ENCODE measurements around the gene GNAT3.

The GNAT3 gene

DNA sequence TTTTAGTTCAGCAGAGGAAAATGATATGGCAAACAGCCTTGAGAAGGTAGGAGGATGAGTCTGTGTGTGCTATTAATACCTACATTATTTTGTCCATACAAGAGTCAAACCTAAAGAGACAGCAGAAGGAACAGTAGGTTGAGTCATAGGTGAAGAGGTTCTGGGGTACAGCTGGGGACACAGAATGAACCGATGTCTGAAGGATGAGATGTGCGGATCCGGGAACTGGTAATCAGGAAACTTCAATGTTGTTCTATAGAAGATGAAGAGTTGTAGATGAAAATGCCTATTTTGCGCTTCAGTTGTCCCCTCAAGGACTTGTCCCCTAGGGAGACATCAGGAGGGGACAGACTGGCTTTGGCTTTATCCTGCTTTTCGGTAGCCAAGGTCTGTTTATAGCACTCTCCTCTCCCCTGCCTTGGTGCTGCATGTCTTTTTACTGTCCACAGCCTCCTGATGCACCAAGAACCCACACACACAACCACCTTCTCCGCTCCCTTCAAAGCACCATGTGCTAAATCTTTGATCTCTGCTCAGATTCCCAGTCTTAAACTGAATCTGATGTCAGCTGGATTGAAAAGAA lies 94.6 kb downstream of the GNAT3 start:
- DNase-seq (ENCODE audit: low read depth), result no peak

DNA sequence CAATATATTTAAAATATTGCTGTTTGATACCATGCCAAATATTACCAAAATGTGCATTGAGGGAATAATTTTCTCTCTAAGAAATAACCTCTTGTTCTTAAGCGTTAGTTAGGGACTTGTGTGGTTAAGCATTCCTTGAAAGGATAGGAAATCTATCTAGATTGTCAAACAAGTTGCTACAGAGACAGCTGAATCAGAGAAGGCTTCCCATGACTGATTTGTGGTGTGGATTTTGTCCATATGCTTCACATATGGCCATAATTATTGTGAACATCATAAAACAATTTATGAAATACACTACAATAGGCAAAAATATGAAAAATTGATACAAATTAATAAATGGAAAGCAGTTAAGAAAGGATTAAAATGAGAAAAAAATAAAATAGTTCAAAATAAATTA lies 96.3 kb downstream of the GNAT3 start:
- no peak for DNase-seq (ENCODE audit: low read depth)

DNA sequence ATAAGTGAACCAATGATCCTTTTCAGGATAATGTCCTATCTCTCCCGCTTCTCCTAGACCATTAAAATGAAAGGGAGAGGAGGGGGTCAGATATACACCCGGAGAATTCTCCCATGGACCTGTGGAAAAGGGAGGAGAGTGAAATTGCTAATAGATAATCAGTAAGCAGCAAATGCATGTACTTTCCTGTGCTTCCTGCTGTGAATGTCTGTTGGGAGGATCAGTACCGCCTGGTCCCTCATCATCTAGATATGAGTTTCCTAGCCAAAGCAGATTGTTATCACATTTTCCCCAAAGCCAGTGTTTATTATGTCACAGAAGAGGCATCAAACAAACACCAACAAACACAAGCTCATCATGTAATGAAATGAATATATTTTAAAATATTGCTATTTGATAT lies 96.8 kb downstream of the GNAT3 start:
- DNase-seq (ENCODE audit: low read depth), result no peak

DNA sequence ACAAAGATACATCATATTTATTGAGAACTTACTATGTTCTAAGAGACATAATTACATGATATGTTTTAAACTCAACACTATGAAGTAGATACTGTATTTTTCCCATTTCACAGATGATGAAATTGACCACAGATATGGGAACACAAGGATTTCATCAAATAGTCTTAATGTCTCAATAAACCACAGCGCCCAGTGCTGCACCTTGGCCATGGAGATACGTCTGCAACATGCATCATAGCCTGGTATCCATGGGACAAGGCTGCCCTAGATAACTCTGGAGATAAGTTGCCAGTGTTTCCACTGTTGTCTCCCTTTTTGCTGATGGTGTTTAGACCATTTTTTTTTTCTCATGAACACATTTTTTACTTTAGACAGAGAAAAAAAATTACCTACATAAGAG lies 97.5 kb downstream of the GNAT3 start:
- no peak for DNase-seq (ENCODE audit: low read depth)

DNA sequence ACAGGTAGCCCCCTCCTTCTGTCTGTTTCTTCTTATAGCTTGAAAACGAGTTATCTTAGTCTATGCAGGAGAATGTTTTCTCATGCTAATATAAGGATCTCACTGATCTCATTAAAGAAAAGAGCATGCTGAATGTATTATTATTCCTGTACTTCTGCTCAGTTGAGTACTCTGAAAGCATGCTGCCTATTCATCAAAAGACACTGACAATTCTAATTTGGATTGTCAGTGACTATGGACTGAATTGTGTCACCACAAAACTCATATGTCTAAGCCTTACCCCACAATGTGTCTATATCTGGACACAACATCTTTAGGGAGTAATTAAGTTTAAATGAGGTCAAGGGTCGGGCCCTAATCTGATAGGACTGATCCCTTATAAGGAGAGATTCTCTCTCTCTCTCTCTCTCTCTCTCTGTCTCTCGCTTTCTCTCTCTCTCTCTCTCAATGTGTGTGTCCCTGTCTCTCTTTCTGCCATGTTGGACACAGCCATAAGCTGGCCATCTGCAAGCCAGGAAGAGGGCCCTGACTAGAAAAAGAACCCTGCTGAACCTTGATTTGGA lies 98.4 kb downstream of the GNAT3 start:
- no peak for DNase-seq (ENCODE audit: low read depth)

DNA sequence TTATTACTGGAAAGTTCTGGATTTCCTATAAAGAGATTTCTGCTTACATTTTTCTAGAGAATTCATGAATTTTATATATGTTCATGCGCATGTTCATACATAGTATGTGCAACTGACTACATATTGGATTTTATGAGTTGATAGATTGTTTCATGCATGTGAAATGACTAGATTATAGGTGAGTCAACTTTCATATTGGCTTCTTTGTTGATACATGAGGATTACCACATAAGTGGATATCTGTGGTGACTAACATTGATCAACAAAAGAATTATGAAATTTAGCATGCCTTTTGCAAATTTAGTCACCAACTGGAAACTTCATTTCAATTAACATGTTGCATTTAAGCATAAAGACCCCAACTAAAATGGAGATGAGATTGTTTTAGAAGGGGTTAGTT lies 99.0 kb downstream of the GNAT3 start:
- no peak for DNase-seq (ENCODE audit: low read depth)

DNA sequence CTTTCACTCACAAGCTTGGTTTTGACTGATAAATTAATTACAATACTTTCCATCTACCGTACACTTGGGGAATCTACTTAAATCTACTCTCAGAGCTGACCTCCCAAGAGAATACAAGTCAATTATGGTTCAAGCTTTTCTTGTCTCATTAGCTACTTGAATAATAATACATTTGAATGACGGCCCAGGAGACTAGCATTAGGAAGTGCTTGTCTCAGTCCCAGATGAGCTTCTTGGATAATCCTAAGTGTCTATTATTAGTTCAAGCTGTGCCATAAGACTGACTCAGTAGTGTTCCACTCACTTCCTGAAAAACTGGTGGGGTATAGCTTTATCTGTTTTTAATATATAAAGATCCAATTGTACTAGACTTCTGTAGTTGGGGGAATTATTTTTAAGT lies 100.2 kb downstream of the GNAT3 start:
- DNase-seq (ENCODE audit: low read depth), result no peak

DNA sequence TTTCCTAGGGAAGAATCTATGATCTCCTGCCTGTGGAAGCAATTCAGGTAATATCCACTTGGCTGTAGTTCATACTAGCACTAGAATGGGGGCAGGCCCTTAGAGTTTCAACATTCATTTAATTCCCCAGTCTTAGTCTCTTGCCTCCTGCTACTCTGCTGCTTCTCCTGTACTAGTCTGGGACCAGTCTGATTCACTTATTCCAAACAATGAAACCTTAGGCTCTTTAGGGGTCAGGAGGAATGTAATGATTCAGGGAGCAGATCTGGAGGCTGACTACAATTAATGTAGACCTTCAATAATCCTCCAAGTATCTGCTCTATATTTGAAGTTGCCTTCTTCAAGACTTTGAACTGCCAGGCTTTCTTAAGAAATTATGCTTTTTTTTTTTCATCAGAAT lies 101.8 kb downstream of the GNAT3 start:
- DNase-seq (ENCODE audit: low read depth), result no peak

All from GM04504 (cell line).